Stimulated activated naive CD8-positive, alpha-beta T cell treated with anti-CD3 and anti-CD28 coated beads, Interleukin-15, Interleukin-2, amounts not matched to agents 100 ng/mL and 50 ng/mL, for 24 hours (primary cell): Measurements from ENCODE around the gene CEP83.

Experiments
- H3K27ac Mint-ChIP-seq: one replicate; pipeline ENCODE4 v1.8.0; 2021; ENCODE audit warnings: mild to moderate bottlenecking, mixed read lengths
- H3K27me3 Mint-ChIP-seq: one replicate; pipeline ENCODE4 v1.8.0; 2021; ENCODE audit warnings: mixed read lengths
- H3K36me3 Mint-ChIP-seq: one replicate; pipeline ENCODE4 v1.8.0; 2021; ENCODE audit warnings: low read depth, mixed read lengths
- H3K4me1 Mint-ChIP-seq: one replicate; pipeline ENCODE4 v1.8.0; 2021; ENCODE audit warnings: low read depth, mixed read lengths
- H3K4me3 Mint-ChIP-seq: one replicate; pipeline ENCODE4 v1.8.0; 2021; ENCODE audit warnings: mild to moderate bottlenecking, mixed read lengths
- H3K9me3 Mint-ChIP-seq: one replicate; pipeline ENCODE4 v1.8.0; 2021; ENCODE audit warnings: mixed read lengths

Gene CEP83

DNA sequence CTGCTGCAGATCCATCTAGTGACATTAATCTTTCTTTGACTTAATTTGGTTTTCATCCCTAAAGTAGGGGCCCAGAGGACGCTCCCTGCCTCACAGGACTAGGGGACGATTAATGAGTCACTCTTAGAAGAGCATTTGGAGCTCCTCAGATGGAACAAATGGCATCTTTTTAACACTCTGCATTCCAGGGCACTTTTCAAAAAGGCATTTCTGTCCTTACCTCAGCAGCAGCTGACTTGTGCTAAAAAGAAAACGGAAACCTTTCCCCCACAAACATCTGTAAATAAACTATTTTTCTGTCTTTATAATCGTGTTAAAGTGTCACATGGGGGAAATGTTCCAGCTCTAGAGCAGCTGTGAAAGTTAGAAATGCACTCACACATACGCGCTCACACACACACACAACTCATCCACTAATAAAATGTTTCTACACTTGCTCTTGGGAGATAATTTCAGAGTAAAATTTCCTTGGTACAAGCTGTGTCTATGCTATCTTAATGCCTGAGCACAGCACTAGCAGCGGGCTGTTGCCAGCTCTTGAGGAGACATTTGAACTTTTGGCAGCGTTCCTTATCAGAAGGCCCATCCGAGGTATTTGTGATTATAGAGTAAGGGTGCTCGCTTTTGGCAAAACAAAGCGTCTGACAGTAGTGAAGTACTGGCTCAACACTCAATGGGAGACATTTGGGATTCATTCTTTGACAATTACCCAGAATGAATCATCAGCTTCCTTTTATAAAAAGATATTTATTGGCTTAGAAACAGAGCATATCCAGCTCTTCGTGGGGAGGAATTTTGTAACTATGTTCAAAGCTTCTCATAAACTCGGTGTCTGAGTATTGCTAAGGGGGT is 170.0 kb downstream of the CEP83 start:
- no peaks in the 10 kb centered on the region for H3K27me3 Mint-ChIP-seq
- no peaks in the 10 kb centered on the region for H3K4me1 Mint-ChIP-seq
- no peaks in the 10 kb centered on the region for H3K9me3 Mint-ChIP-seq
- peaks cover 35% of the 10 kb centered on the region for H3K36me3 Mint-ChIP-seq
- H3K4me3 Mint-ChIP-seq, result no peak overlapping the region
- no peak overlapping the region for H3K27ac Mint-ChIP-seq

DNA sequence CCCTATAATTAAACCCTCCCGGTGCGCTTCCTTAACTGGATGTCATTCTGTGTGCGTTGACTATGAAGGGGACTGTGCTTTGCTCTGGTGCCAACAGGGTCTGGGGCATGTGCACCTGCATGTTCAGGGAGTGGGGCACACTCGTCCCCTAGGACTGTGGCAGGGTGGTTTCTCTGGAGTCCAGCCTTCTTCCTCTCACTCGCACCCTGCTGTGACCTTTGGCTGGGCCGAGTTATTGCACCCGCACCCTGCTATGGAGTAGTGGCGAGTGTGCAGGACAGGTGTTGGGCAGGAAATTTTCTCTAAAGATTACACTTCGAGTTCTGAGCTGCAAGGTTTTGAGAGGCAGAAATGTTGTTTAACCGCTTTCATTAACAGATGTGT is 172.4 kb downstream of the CEP83 start:
- Mint-ChIP-seq H3K27me3 (no peaks in the 10 kb centered on the region), H3K4me1 (peaks cover 15% of the 10 kb centered on the region), H3K4me3 (no peak overlapping the region)

GRCh38 chr12:94286583-94287244 is 173.0 kb downstream of the CEP83 start:
- H3K4me3 Mint-ChIP-seq, result no peak overlapping the region
- H3K4me1 Mint-ChIP-seq, result peaks cover 20% of the 10 kb centered on the region
- no peak overlapping the region for H3K27ac Mint-ChIP-seq
- H3K9me3 Mint-ChIP-seq, result no peaks in the 10 kb centered on the region
- no peaks in the 10 kb centered on the region for H3K27me3 Mint-ChIP-seq
- peaks cover 50% of the 10 kb centered on the region for H3K36me3 Mint-ChIP-seq

More for the DNA sequence above, 172.4 kb downstream of the CEP83 start:
- H3K27ac Mint-ChIP-seq, result no peak overlapping the region
- H3K36me3 Mint-ChIP-seq, result peaks cover 50% of the 10 kb centered on the region
- H3K9me3 Mint-ChIP-seq, result no peaks in the 10 kb centered on the region

DNA sequence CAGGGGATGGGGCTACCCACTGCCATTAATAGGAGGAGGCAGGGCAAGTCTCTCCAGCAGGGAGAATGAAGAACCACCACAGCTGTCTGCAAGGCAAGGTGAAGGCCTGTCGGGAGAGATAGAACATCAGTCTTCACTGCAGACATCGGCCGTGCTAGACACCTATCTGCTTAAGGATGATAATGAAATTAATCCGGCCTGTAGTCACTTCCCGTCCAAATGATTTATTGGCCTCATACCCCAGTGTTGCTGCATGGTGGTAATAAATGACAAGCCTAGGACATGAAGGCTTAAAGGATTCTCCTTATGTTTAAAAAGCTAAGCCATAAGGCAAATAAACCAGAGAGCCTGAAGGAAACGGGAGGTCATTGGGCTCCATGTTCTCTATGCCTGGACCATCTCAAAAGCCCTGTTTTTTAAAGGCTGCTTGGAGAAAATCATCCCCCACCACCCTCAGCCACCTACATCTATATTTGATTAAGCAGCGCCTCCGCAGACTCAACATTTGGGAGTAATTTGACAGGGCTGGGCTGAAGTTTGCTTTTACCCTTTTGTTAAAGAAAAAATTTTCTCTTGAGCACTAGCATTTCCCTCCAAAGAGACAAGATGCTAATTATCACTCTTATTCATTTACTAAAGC is 173.6 kb downstream of the CEP83 start:
- no peaks in the 10 kb centered on the region for H3K27me3 Mint-ChIP-seq
- no peak overlapping the region for H3K27ac Mint-ChIP-seq
- H3K4me3 Mint-ChIP-seq, result no peak overlapping the region
- H3K4me1 Mint-ChIP-seq, result peaks cover 22% of the 10 kb centered on the region
- peaks cover 50% of the 10 kb centered on the region for H3K36me3 Mint-ChIP-seq
- H3K9me3 Mint-ChIP-seq, result no peaks in the 10 kb centered on the region

- Mint-ChIP-seq H3K27ac (no peak overlapping the region), H3K36me3 (peaks cover 51% of the 10 kb centered on the region), H3K4me3 (no peak overlapping the region), H3K27me3 (no peaks in the 10 kb centered on the region), H3K9me3 (no peaks in the 10 kb centered on the region), H3K4me1 (peaks cover 22% of the 10 kb centered on the region)
These were observed 174.8 kb downstream of the CEP83 start for GRCh38 chr12:94284859-94285258.

GRCh38 chr12:94284046-94284445 is 175.6 kb downstream of the CEP83 start:
- Mint-ChIP-seq H3K9me3 (no peaks in the 10 kb centered on the region), H3K27me3 (no peaks in the 10 kb centered on the region), H3K36me3 (peaks cover 48% of the 10 kb centered on the region), H3K4me3 (no peak overlapping the region), H3K27ac (no peak overlapping the region), H3K4me1 (peaks cover 22% of the 10 kb centered on the region)

- H3K27me3 Mint-ChIP-seq, result no peaks in the 10 kb centered on the region
- peaks cover 44% of the 10 kb centered on the region for H3K36me3 Mint-ChIP-seq
- H3K4me3 Mint-ChIP-seq, result no peak overlapping the region
- peaks cover 22% of the 10 kb centered on the region for H3K4me1 Mint-ChIP-seq
- peak overlapping the region; percentile 56 for H3K27ac Mint-ChIP-seq
- no peaks in the 10 kb centered on the region for H3K9me3 Mint-ChIP-seq
These were observed 177.0 kb downstream of the CEP83 start for GRCh38 chr12:94282675-94283074.

- Mint-ChIP-seq H3K27me3 (no peaks in the 10 kb centered on the region), H3K36me3 (peaks cover 41% of the 10 kb centered on the region), H3K27ac (no peak overlapping the region), H3K4me1 (peaks cover 22% of the 10 kb centered on the region), H3K4me3 (no peak overlapping the region), H3K9me3 (no peaks in the 10 kb centered on the region)
These were observed 179.6 kb downstream of the CEP83 start for GRCh38 chr12:94280063-94280462.

DNA sequence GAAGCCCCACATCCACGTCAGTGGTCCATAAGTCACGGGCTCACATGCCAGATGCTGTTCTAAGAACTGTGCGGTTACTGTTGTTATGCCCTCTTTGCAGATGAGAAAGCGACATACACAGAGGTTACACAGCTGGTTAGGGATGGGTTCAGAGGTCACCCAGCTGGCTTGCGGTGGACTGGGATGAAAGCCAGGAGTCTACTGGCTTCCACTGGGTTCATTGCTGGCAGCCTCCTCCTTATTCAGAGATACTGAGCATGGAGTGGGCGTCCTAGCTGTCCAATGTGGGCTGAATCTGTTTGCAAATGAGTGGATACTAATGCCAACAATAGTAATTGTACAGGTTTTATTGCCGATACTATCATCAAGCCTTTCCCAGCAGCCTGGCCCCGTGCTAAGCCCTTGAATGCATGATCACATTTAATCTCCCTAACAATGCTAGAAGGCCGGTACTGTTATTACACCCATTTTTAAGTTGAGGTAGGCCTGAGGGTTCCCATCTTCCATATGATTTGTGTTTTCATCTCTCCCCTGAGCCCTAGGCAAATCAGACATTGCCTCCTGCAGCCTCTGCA is 182.2 kb downstream of the CEP83 start:
- Mint-ChIP-seq H3K27me3 (no peaks in the 10 kb centered on the region), H3K9me3 (no peaks in the 10 kb centered on the region), H3K4me1 (peaks cover 10% of the 10 kb centered on the region), H3K4me3 (no peak overlapping the region), H3K27ac (no peak overlapping the region), H3K36me3 (peaks cover 30% of the 10 kb centered on the region)

DNA sequence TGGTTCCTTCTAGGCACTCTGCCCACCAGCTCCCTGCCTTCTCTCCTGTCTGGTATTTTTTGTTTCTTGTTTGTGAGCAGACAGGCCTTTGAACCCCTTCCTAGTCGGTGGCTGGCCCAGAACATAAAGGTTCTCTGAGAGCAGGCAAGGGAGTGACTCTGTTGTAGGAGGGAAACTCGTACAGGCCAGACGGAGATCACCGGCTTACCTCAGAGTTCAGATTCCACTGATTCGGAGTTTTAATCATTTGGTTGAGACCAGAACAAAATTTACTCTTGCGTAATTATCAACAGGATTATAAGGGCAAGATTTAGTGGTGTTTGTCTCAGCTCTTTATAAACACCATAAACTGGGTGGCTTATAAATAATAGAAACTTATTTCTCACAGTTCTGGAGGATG is 182.9 kb downstream of the CEP83 start:
- Mint-ChIP-seq H3K9me3 (no peaks in the 10 kb centered on the region), H3K27ac (no peak overlapping the region), H3K4me1 (peaks cover 8% of the 10 kb centered on the region), H3K36me3 (peaks cover 28% of the 10 kb centered on the region), H3K27me3 (no peaks in the 10 kb centered on the region), H3K4me3 (no peak overlapping the region)

GRCh38 chr12:94273272-94273671 is 186.4 kb downstream of the CEP83 start:
- Mint-ChIP-seq H3K4me1 (peaks cover 40% of the 10 kb centered on the region), H3K27me3 (no peaks in the 10 kb centered on the region), H3K36me3 (peaks cover 21% of the 10 kb centered on the region), H3K9me3 (no peaks in the 10 kb centered on the region), H3K4me3 (no peak overlapping the region), H3K27ac (no peak overlapping the region)

- H3K4me1 Mint-ChIP-seq, result peaks cover 50% of the 10 kb centered on the region
- H3K36me3 Mint-ChIP-seq, result peaks cover 22% of the 10 kb centered on the region
These were observed 187.4 kb downstream of the CEP83 start for GRCh38 chr12:94272280-94272679.

DNA sequence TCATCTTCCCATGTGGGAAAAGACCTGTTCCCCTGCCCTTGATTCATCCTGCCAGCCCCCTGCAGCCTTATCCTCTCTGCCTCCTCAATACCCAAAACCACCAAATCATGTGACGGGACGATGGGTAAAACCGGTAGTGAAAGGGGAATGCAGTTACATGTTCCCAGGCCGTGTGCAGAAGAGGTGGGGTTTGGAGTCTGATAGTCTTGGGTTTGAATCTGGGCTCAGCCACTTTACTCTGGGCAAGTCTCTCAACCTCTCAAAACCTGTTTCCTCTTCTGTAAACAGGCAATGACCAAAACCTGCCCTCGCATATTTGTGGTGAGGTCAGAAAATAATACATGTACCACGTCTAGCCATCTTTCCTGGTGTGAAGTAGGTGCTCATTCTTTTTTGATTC is 188.3 kb downstream of the CEP83 start:
- Mint-ChIP-seq H3K36me3 (peaks cover 30% of the 10 kb centered on the region), H3K27me3 (no peaks in the 10 kb centered on the region), H3K4me3 (no peak overlapping the region), H3K4me1 (peaks cover 59% of the 10 kb centered on the region), H3K9me3 (no peaks in the 10 kb centered on the region), H3K27ac (no peak overlapping the region)

More at GRCh38 chr12:94272280-94272679, 187.4 kb downstream of the CEP83 start:
- H3K9me3 Mint-ChIP-seq, result no peaks in the 10 kb centered on the region
- no peak overlapping the region for H3K4me3 Mint-ChIP-seq
- H3K27ac Mint-ChIP-seq, result no peak overlapping the region
- no peaks in the 10 kb centered on the region for H3K27me3 Mint-ChIP-seq

DNA sequence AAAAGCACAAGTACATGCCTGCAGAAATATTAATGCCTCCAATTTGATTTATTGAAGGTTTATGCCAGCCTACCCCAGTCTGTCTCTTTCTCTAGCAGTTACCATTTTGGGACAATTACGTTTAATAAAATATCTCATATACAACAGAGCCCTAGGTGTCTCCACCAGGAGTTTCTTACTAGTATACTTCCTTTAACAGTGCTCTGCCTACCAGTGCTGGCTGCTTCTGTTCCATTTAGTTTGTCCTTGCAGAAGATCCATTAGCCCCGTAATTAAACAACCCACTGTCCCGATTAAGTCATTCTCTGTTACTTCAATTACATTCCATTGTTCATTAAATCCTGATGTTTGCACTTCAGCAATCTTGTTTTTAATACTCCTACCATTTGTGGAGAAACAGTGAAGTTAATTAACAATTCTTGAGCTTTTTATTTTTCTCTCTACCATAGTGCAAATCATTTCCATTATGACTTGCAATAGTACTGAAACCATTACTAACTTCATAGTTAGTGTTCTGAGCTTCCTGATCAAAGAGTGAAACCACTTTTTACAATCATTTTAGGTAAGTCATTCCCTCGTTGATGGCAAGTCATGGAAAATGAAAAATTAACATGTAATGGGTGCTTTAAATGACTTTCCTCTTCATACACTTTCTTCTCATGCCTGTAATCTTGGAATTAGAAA is 190.2 kb downstream of the CEP83 start:
- Mint-ChIP-seq H3K4me3 (no peak overlapping the region), H3K27ac (peak overlapping the region; percentile 50), H3K9me3 (no peaks in the 10 kb centered on the region), H3K36me3 (peaks cover 37% of the 10 kb centered on the region), H3K27me3 (no peaks in the 10 kb centered on the region), H3K4me1 (peaks cover 70% of the 10 kb centered on the region)
